Erythroblast (primary cell): ENCODE measurements around the gene ZMYM1.

Source experiments
- GATA1 ChIP-seq: IDR thresholded peaks from 2 replicates; pipeline ENCODE4 v1.6.1; 2011; ENCODE audit warnings: low read depth, mild to moderate bottlenecking, control low read depth, low read length, moderate library complexity
- POLR2A ChIP-seq: IDR thresholded peaks from 2 replicates; pipeline ENCODE4 v1.6.1; 2011; ENCODE audit warnings: mild to moderate bottlenecking, low read length

GRCh38 chr1:35112668-35113067 lies 33.5 kb downstream of the ZMYM1 start:
- TF ChIP-seq POLR2A (no peak), GATA1 (no peak)
